Lower lobe of right lung (tissue), 2 donors: ENCODE measurements around the gene NOD2. TPM values are rescaled to one million over a fixed set of nuclear protein-coding genes. Genes with fewer than 3 reads are reported as not detected.

Experiments
- ATAC-seq, 2 donors: fragments of 200-7000 bp; cut with Tn5 transposase; one replicate each; pipeline ENCODE4 v1.9.1; 2020 to 2022; ENCODE audit warnings: mild to moderate bottlenecking in 2 of 2, moderate library complexity in 2 of 2
- DNase-seq: peaks from one replicate; pipeline ENCODE4 v3.0.0-alpha.2; 2020
- H3K27ac ChIP-seq: fragments of 200-600 bp; one replicate; pipeline ENCODE4 v1.8.0; 2022
- H3K27me3 ChIP-seq: fragments of 200-600 bp; one replicate; pipeline ENCODE4 v1.8.0; 2022; ENCODE audit warnings: low read depth
- H3K36me3 ChIP-seq: fragments of 200-600 bp; one replicate; pipeline ENCODE4 v1.8.0; 2022; ENCODE audit warnings: mild to moderate bottlenecking
- H3K4me1 ChIP-seq: fragments of 200-600 bp; one replicate; pipeline ENCODE4 v1.8.0; 2022
- H3K4me3 ChIP-seq: fragments of 200-600 bp; one replicate; pipeline ENCODE4 v1.8.0; 2022; ENCODE audit warnings: mild to moderate bottlenecking
- H3K9me3 ChIP-seq: fragments of 200-600 bp; one replicate; pipeline ENCODE4 v1.8.0; 2022
- intact Hi-C: fragments of 100-400 bp; cut with DNase I; formaldehyde crosslinking; loops from one replicate; pipeline ENCODE4 v1.11.0; 2022
- total RNA-seq: library from RNA; stranded (reverse); fragmentation: NEBNext Ultra II Directional; extraction: Animal tissue kit (Norgen Biotek cat#: 25700); gene quantifications from one replicate; pipeline ENCODE4 v1.2.1, GENCODE V29; 2021
- TF ChIP-seq, protein P1 (sequence below): fragments of 200-600 bp; IDR thresholded peaks from one replicate; pipeline ENCODE4 v1.8.0; 2022; ENCODE audit warnings: antibody characterized with exemption, mild to moderate bottlenecking
- donor health status: DM: no; HTN: yes; CAD: no; lungs with severe emphysema.

NOD2 gene
- total RNA-seq, 1 donor from 2014 or later: 13.2 TPM

DNA sequence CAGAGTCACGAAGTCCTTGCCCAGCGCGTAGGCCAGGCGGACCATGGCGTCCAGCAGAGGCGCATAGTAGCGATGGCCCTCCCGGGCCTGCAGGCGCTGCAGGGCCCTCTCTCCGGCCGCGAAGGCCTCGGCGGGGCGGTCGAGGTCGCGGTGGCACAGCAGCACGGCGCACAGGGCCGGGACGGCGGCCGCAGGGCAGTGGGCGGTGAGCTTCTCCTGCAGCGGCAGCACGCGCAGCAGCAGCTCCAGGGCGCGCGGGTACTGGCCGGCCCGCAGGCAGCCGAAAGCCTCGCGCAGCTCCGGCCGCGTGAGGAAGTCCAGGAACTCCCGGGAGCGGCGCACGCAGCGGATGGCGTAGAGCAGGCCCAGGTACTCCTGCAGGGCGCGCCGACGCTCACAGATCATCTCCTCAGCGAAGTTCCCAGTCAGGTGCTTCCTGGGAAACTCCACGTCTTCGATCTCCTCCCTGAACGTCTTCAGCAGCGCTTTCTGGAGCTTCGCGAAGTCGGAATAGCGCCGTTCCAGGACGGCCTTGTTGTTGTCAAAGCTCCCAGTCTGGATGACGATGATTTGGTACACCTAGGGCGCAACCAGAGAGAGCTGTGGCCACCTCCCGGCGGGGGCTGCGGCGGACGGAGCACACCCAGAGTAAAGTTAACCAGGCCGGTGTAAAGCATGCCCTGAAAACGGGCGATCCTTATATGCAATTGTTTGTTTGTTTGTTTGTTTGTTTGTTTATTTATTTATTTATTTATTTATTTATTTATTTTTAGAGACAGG is 19.7 kb upstream of the NOD2 start:
- peaks cover 8% of the 10 kb centered on the region for H3K4me1 ChIP-seq
- TF ChIP-seq, protein P1, sequence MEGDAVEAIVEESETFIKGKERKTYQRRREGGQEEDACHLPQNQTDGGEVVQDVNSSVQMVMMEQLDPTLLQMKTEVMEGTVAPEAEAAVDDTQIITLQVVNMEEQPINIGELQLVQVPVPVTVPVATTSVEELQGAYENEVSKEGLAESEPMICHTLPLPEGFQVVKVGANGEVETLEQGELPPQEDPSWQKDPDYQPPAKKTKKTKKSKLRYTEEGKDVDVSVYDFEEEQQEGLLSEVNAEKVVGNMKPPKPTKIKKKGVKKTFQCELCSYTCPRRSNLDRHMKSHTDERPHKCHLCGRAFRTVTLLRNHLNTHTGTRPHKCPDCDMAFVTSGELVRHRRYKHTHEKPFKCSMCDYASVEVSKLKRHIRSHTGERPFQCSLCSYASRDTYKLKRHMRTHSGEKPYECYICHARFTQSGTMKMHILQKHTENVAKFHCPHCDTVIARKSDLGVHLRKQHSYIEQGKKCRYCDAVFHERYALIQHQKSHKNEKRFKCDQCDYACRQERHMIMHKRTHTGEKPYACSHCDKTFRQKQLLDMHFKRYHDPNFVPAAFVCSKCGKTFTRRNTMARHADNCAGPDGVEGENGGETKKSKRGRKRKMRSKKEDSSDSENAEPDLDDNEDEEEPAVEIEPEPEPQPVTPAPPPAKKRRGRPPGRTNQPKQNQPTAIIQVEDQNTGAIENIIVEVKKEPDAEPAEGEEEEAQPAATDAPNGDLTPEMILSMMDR: no peak
- peaks cover 23% of the 10 kb centered on the region for H3K9me3 ChIP-seq
- intact Hi-C loops: no loop called here
- peaks cover 18% of the 10 kb centered on the region for H3K36me3 ChIP-seq
- H3K27ac ChIP-seq: no peak overlapping the region
- no peaks in the 10 kb centered on the region for H3K27me3 ChIP-seq
- no peak for ATAC-seq
- DNase-seq: peak; percentile 45
- no peak overlapping the region for H3K4me3 ChIP-seq

DNA sequence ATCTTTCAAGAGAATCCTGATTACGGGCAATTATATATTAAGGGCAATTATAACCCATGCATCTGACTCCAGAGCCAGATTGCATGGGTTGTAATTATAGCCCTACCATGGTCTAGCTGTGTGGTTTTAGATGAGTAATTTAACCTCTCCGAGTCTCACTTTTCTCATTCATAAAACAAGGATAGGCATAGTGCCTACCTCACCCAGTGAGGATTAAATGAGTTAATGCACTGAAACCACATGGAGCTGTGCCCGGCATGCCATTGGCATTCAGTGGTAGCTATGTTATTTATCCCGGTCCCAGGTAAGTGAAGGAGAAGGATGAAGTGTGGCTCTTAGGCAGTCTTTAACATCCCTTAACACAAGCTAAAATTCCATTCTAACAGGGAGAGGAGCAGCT is 18.6 kb upstream of the NOD2 start:
- Histone ChIP-seq H3K27me3 (no peaks in the 10 kb centered on the region), H3K4me1 (peaks cover 20% of the 10 kb centered on the region), H3K36me3 (peaks cover 18% of the 10 kb centered on the region), H3K4me3 (no peak overlapping the region), H3K27ac (no peak overlapping the region), H3K9me3 (peaks cover 23% of the 10 kb centered on the region)
- TF ChIP-seq, protein P1: no peak
- DNase-seq: peak; percentile 32
- intact Hi-C loops: no loop called here
- peak in 1 of 2 donors; percentile 28 for ATAC-seq

DNA sequence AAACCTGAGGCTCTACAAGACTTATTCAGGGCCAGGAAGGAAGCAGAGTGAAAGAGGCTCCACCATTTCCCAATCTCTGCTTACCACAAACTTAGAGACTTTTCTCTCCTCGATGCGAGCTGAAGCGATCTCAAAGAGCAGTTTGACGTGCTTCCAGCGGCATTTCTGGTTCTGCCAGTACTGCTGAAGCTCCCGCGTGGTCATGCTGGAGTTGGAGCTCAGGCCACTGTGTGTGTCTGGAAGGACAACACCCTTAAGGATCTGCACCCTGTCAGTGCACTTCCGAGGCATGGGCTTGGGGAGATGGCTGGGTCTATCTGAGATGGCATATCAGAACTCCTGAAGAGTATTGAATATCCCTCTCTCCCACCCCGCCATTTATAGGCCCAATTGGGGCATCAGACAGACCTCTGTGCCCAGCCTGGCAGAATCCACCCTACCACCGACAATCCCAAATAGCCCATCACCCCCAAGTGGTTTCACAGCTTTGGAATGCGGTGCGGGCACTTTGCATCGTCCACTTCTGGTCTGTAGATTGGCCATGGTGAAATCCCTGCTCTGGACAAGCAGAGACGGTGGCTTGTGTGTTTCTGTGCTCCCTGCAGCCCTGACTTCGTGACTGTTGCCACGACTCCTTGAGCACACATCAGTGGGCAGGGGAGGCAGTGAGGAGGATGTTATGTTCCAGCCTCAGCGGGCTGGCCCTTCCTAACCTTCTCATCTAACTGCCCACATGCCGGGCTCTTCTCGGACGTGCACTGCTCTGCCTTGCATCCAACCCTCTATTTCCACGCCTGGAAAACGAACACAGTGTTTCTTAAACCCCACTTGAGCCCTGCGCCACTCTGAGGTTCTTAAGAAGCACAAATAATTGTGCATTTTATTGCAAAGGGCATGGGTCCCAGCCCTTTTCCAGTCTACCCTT is 17.5 kb upstream of the NOD2 start:
- H3K4me1 ChIP-seq: peaks cover 22% of the 10 kb centered on the region
- intact Hi-C loops: no loop called here
- H3K27ac ChIP-seq: peak overlapping the region; percentile 28
- H3K36me3 ChIP-seq: peaks cover 18% of the 10 kb centered on the region
- H3K27me3 ChIP-seq: no peaks in the 10 kb centered on the region
- DNase-seq (peak; percentile 64), ATAC-seq (peak; percentile 73 to 74)
- H3K4me3 ChIP-seq: no peak overlapping the region
- TF ChIP-seq, protein P1: no peak
- peaks cover 23% of the 10 kb centered on the region for H3K9me3 ChIP-seq

DNA sequence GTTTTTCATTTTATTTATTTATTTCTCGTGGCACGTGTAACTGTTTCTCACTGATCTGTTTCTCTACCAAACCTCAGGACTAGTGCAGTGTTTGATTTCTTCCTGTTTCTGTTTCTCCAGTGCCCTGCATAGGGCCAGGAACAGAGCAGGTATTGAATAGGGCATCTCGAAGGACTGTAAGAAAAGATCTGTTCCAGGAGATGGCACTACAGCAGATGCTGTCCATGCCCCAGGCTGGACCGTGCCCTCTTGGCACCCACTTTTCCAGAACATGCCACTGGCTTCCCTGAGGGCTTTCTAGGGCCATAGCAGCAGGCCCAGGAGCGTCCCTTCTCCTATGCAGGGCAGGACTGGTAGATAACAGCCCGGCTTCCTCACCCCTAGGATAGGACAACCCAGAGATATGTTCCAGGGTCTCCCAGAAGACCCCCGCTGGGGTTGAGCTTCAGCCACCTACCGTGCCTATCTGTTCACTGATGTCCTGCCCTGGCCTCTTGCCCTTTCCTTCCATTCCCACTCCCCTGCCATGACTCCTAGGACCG is 16.7 kb upstream of the NOD2 start:
- no peaks in the 10 kb centered on the region for H3K27me3 ChIP-seq
- no peak for ATAC-seq
- no peak overlapping the region for H3K27ac ChIP-seq
- peaks cover 18% of the 10 kb centered on the region for H3K9me3 ChIP-seq
- H3K4me3 ChIP-seq: no peak overlapping the region
- TF ChIP-seq, protein P1: no peak
- peaks cover 24% of the 10 kb centered on the region for H3K4me1 ChIP-seq
- DNase-seq: peak; percentile 18
- intact Hi-C loops: no loop called here
- peaks cover 18% of the 10 kb centered on the region for H3K36me3 ChIP-seq

DNA sequence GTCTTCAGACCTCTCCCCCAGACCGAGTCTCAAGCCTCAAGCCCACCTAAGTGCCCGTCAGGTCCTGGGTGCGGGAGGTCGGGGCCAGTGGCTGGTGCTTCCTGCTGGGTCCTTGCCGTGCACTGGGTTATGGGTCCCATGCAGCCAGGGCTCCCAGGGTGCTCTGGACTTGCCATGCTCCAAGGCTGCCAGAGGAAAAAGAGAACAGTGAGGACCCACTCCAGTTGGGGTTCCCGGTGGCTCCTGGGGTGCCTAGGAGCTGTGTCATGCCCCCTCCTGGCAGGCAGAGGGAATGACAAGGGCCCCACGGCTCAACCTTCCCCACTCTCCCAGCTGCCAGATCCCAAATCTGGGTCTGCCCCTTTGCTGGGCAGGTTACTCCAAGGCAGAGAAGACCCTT is 16.1 kb upstream of the NOD2 start:
- Histone ChIP-seq H3K27ac (no peak overlapping the region), H3K9me3 (peaks cover 13% of the 10 kb centered on the region), H3K27me3 (no peaks in the 10 kb centered on the region), H3K36me3 (peaks cover 18% of the 10 kb centered on the region), H3K4me3 (no peak overlapping the region), H3K4me1 (peaks cover 26% of the 10 kb centered on the region)
- ATAC-seq (no peak), DNase-seq (peak; percentile 45)
- intact Hi-C loops: no loop called here
- TF ChIP-seq, protein P1: peak; percentile 45
